ENCODE results near the gene ADAM23. TPM values are rescaled to one million over a fixed set of nuclear protein-coding genes. Genes with fewer than 3 reads are reported as not detected.

ADAM23 gene
- total RNA-seq, 2 donors from 2014 or later = under 0.01 to 0.26 TPM

DNA sequence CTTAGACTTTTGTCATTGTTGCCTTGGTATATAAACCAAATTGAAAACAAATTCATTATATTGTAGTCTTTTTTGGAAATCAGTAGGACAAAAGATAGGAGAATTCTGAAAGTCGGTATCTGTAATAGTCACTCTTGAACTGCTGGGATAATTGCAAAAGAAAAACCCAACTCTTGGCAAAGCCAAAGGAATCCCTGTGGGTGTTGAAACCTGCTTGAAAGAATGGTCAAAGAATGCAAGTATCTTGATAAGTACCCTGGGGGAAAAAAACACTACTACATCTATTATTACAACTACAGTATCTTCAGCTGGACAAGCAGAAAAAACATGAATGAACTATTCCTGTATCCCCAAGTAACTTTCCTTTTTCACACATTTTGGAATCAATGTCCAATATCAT, 191.7 kb downstream of the ADAM23 start:
- TF ChIP-seq, protein P1, sequence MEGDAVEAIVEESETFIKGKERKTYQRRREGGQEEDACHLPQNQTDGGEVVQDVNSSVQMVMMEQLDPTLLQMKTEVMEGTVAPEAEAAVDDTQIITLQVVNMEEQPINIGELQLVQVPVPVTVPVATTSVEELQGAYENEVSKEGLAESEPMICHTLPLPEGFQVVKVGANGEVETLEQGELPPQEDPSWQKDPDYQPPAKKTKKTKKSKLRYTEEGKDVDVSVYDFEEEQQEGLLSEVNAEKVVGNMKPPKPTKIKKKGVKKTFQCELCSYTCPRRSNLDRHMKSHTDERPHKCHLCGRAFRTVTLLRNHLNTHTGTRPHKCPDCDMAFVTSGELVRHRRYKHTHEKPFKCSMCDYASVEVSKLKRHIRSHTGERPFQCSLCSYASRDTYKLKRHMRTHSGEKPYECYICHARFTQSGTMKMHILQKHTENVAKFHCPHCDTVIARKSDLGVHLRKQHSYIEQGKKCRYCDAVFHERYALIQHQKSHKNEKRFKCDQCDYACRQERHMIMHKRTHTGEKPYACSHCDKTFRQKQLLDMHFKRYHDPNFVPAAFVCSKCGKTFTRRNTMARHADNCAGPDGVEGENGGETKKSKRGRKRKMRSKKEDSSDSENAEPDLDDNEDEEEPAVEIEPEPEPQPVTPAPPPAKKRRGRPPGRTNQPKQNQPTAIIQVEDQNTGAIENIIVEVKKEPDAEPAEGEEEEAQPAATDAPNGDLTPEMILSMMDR (IDR thresholded peaks at IDR 0.05) = no peak
- TF ChIP-seq POLR2A (IDR thresholded peaks at IDR 0.05) = no peak
- DNase-seq (no peak), ATAC-seq (no peak)
- H3K36me3 ChIP-seq (replicated peaks in 1 of 2; ENCODE audit: insufficient read depth in 1 of 2, low read depth in 2 of 2) = no peaks in the 10 kb centered on the region
- H3K27ac ChIP-seq = no peak overlapping the region
- intact Hi-C loops (cut with DNase I) = no loop called here
- H3K4me1 ChIP-seq = no peaks in the 10 kb centered on the region
- WGBS, 2 donors = 55 to 62% methylated on average over 1 of the region's 1 CpG
- H3K9me3 ChIP-seq = no peaks in the 10 kb centered on the region
- no peak overlapping the region for H3K4me3 ChIP-seq
- H3K27me3 ChIP-seq = no peaks in the 10 kb centered on the region

DNA sequence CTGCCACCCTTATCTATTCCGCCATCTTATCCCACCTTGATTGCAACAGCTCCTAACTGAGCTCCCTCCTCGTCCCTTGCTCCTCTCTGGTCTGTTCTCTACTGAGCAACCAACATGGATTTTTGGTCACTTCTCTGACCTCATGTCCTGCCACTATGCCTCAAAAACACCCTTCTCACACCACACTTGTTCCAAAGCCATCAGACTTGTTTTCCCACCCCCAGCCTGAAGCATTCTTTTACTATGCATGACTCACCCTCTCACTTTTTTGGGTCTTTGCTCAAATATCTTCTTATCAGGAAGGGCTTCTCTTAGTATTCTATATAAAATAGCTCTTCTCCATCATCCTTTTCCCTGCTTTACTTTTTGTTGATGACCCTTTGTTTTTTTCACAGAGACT, 196.3 kb downstream of the ADAM23 start:
- no peak for ATAC-seq
- WGBS, 2 donors = 9 to 11% methylated on average over 2 of the region's 2 CpGs
- no peak for DNase-seq
- H3K36me3 ChIP-seq (replicated peaks in 1 of 2; ENCODE audit: insufficient read depth in 1 of 2, low read depth in 2 of 2) = no peaks in the 10 kb centered on the region
- TF ChIP-seq, protein P1 (IDR thresholded peaks at IDR 0.05) = no peak
- TF ChIP-seq POLR2A (IDR thresholded peaks at IDR 0.05) = no peak
- H3K27ac ChIP-seq = no peak overlapping the region
- no peak overlapping the region for H3K4me3 ChIP-seq
- H3K4me1 ChIP-seq = peaks cover 8% of the 10 kb centered on the region
- intact Hi-C loops (cut with DNase I) = no loop called here
- peaks cover 0 to 17% of the 10 kb centered on the region in 2 donors for H3K27me3 ChIP-seq
- no peaks in the 10 kb centered on the region for H3K9me3 ChIP-seq

DNA sequence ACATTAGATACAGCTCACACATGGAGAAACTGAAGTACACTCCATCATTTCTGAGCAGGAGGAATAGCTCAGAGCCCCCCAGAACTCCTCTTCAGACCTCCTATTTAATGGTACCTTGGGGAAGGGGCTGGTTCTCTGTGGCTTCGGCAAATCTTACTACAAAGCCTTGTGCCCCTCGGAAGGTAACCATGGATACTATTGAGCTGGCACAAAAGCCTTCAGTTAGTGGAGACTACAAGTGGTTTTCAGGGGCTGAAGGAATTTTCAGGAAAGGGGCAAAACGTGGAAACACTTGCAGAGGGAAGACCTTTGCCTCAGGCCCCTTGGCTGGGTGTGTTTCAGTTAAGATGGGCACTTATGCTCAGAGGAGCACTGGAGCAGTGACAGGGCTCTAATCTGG, 197.9 kb downstream of the ADAM23 start:
- WGBS, 2 donors = 28 to 37% methylated on average over 3 of the region's 3 CpGs
- H3K4me3 ChIP-seq = no peak overlapping the region
- peaks cover 8% of the 10 kb centered on the region for H3K4me1 ChIP-seq
- TF ChIP-seq, protein P1 (IDR thresholded peaks at IDR 0.05) = no peak
- no peak for TF ChIP-seq POLR2A (IDR thresholded peaks at IDR 0.05)
- H3K9me3 ChIP-seq = no peaks in the 10 kb centered on the region
- peaks cover 0 to 17% of the 10 kb centered on the region in 2 donors for H3K27me3 ChIP-seq
- DNase-seq (no peak), ATAC-seq (no peak)
- H3K27ac ChIP-seq = no peak overlapping the region
- no peaks in the 10 kb centered on the region for H3K36me3 ChIP-seq (replicated peaks in 1 of 2; ENCODE audit: insufficient read depth in 1 of 2, low read depth in 2 of 2)
- intact Hi-C loops (cut with DNase I) = no loop called here

DNA sequence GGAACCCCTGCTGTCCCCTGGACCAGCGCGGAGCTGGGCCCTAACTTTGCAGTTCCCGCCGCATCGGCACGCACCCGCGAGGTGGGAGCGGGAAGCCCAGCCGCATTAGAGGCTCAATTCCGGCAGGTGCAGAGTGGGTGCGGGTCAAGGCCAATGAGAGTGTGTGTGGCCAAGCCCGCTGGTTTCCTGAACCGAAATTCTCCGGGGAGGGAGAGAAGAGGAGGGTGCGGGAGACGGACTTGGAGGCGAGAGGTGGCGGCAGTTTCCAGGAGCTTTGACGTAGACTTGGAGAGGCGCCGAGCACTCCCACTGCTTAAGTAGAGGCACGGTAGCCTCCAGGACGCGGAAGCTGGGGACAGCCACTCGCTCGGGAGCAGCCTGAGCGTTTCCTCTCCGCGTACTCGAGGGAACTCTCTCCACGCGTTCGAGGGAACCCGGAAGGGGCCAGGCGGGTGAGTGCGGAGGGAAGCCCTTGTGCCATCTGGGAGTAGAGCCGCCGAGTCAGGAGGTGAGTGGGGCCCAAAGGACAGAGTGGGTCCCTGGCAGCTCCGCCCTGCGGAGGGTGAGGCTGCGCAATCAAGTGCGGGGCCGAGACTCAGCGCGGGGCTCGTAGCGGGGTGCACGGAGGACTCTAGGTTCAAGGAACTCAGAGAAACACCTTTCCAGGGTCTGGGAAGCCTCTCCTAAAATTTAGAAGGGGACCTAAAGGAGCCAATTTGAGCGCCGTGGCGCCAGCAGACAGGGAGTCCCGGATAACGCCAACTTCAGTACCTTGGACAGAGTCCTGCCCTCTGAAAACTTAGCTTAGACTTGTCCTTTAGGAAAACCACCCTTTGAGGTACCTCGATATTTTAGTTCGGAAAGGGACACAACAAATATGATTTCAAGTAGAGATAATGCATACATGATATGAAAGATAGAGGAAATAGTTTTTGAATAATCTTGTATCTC, 199.0 kb downstream of the ADAM23 start, which contains the start of gene FAM237A:
TSS of gene FAM237A (plus strand) at position 413 of the 951 bp plus-strand sequence. CDS start 1,750 bp downstream, outside the sequence.
- 3 to 6% methylated on average over 48 to 51 of the region's 56 CpGs for WGBS, 2 donors
- Histone ChIP-seq H3K4me3 (no peak within 1 kb of the TSS), H3K4me1 (peaks cover 8% of the 10 kb centered on the region), H3K27me3 (peaks cover 0 to 17% of the 10 kb centered on the region in 2 donors), H3K9me3 (no peaks in the 10 kb centered on the region), H3K36me3 (replicated peaks in 1 of 2; ENCODE audit: insufficient read depth in 1 of 2, low read depth in 2 of 2) (no peaks in the 10 kb centered on the region), H3K27ac (no peak within 1 kb of the TSS)
- DNase-seq = peak; percentile 19 to 50 (median 31)
- no peak for TF ChIP-seq POLR2A (IDR thresholded peaks at IDR 0.05)
- TF ChIP-seq, protein P1 (IDR thresholded peaks at IDR 0.05) = no peak
- peak; percentile 47 for ATAC-seq
- intact Hi-C loops (cut with DNase I) = no loop called here

Measured in body of pancreas (tissue), 4 donors.